ENCODE data around the gene FGD5.

FGD5 gene

DNA sequence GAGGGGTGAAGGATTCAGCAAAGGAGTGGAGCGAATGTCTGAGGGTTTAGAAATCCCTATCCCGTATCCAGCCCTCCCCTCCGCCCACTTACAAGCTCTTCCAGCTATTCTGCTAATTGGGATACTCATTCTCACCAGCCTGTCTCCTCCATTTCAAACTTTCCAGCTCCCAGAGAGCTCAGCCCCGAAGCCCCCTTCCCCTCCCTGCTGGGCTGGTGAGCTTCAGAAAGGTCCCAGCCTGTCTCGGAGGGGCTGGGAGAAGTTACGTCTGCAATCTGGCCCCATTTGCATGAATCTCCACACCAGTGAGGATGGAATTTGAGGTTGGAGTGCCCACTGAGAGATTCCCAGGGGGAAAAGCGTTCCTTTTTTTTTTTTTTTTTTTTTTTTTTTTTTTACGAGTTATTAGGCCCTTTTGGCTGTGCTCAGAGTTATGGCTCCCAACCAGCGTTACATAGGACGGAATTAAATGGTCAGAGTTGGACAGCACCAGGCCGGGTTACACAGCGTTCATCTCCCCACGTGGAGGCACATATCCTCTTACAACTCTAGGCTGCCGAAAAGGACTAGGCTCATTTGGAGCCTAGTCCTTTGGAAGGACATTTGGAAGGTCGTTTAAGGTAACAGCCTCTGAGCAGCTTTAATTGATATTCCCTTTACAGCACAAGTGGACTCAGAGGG is 34.6 kb downstream of the FGD5 start:
- DNase-seq (ENCODE audit: low read depth) = no peak

DNA sequence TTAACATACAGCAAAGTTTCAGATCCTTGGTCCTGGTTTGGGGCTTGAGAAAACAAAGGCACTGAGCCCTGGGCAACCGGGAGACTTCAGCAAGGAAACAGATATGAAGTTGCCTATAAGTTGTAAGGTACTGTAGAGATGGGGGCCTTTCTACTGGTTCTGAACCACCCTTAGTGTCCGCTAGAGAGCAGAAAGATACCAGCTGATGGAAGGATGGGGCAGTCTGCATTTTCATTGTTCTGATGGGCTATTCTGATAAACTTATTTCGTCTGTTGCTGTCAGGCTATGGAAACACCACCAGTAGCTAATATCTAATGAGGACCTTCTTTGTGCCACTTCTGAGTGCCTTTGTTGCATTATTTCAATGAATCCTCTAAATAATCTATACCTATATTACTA is 38.7 kb downstream of the FGD5 start:
- DNase-seq (ENCODE audit: low read depth) = no peak

DNA sequence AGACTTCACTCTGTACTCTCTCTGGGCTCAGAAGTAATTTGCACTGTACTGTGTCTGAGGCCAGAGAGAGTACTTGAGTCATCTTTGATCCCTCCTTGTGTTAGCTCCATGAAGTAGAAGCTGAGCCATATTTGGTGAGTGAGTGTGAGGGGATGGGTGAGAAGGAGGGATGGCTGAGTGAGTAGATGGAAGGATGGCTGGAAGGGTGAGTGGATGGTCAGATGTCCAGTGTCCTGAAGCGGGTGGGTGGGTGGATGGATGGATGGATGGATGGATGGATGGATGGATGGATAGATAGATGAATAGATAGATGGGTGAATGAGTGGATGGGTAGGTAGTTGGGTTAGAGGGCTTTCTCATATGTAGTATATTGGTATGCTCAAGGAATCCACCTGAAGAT is 39.3 kb downstream of the FGD5 start:
- no peak for DNase-seq (ENCODE audit: low read depth)

DNA sequence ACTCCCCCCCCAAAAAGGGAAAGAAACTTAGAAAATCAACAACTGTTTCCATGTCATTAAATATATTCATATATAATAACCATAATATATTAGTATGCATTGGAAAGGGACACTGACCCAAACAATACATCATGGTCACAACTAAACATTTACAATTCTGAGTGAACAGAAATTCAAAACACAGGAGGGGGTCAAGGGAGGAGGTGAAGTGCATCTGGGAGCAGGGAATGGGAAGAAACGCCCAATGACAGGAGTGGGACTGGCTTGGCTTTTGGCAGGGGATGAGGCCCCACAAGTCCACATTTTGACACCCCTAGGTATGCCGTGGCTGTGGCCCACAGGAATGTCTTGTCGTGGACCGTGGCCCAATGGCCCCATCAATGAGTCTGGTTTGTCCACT is 41.1 kb downstream of the FGD5 start:
- DNase-seq (ENCODE audit: low read depth) = no peak

DNA sequence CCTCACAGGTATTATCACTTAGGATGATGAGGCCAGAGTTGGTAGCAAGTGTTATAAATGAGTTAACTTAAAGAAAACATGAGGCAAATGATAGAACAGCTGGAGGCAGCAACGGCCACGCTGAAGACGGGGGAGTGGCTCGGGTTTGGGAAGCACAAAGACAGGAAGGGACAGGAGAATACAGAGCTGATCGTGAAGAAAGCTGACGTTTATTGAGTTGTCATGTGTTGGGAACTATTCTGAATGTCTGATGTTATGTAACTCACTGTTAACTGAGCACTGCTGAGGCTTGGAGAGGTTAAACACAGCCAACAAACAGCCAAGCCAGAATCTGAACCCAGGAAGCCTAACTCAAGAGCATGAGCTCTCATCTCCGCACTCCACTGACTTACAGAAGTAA is 42.3 kb downstream of the FGD5 start:
- DNase-seq (ENCODE audit: low read depth) = no peak

DNA sequence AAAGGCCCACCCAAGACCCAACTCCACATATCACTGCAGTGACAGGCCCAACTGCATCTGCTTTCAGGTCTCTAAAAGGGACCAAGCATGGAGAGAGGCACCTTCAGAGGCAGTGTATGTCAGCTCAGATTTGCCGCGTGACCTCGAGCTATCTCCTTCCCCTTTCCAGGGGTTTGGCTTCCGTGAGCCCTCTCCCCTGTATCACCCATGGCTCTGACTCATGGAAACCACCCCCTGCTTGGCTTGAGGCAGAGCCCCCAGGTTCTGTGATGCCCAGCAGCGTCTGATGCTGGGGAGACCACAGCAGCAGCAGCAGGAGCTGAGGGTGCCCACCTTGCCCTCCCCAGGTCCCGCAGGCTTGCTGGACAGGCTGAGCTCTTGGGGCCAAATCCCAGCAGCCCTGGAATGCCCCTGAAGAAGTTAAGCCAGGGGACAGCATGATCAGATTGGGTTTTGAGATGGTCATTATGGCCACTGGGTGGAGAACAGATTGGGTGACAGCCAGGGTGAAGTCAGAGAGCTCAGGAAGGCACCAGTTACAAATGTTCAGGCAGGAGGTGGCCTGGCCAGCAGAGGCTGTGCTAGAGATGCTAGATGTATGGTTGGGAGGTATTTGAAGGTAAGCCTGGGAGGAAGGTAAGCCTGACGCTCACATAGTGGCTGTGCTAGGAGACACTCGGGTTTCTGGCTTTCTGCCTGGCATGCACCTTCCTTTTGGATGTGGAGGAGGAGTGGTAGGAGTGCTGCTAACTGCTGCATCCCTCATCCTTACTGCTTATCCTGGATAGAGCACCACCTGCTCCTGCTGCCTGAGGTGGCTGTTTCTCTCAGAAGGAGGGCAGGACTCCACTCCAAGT is 42.9 kb downstream of the FGD5 start:
- DNase-seq (ENCODE audit: low read depth) = no peak

DNA sequence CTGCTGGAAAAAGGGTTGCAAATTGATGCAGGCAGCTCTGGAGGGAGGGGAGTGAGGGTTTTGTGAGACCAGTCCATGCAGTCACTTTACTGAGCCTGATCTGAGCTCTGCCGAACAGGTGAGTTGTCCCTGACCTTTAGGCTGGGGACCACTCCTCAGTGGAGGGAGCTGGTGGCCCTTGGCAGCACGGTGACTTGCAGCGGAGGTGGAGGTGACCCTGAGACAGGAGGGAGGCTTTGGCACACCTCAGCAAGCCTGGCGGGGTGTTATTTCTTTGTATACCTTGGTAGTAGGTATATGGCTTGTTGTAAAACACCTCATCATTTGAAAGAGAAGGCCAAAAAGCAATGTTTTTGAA is 43.5 kb downstream of the FGD5 start:
- DNase-seq (ENCODE audit: low read depth) = no peak

DNA sequence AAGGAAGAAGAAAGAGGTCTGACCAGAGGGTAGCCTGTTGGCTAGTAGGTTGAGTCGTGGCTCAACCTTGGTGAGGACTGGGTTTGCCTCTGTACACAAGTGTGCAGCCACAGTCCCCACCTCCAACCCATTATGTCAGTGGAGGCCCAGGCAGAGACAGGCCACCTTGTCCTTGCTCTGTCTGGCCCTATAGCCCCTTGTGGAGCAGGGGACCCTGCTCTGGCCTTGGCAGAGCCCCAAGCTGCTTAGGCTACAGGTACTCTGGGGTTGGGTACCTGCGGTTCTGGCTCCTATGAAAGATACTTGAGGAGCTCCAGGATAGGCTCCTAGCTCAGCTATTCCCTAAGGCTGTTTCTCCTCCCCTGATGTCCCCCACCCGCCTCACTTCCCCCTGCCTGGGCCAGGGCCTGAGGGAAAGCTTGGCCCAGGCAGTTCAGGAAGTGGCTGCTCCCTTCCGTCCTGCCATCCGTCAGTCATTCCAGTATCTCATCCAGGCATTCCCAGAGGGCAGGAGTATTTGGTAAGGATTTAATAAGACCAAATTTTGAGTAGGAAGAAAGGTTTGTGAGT is 44.0 kb downstream of the FGD5 start:
- no peak for DNase-seq (ENCODE audit: low read depth)

DNA sequence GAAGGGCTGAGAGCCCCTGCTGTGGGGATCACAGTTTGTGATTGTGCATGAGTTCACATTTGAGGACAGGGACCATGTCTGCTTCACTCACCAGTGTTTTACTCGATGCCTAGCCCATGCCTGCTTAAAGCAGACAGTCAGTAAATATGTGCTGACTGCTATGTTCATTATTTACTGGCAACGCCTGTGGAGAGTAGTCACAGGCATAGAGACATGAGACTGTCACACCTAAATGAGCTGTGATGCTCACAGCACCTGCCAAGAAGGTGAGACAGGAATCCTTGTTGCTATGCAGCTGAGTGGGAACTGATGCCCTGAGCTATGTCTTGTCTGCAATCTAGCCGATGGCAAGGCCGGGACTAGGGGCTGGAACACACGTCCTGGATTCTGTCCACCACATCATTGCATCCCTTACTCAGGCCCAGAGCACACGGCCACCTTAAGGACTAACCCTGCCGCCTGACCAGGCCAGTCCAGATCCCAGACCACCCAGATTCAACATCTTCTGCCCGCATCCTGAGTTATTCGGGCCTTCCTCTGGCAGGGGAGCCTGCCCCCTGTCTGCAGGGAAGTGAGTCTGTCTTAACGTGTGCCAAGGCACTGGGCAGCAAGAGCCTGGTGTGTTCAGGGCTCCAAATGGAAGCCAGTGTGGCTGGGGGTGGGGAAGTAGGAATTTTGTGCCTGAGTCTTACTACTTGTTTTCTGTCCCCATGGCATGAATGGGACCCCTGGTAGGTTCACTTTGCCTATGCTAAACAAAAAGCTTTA is 44.8 kb downstream of the FGD5 start:
- DNase-seq (ENCODE audit: low read depth) = no peak

DNA sequence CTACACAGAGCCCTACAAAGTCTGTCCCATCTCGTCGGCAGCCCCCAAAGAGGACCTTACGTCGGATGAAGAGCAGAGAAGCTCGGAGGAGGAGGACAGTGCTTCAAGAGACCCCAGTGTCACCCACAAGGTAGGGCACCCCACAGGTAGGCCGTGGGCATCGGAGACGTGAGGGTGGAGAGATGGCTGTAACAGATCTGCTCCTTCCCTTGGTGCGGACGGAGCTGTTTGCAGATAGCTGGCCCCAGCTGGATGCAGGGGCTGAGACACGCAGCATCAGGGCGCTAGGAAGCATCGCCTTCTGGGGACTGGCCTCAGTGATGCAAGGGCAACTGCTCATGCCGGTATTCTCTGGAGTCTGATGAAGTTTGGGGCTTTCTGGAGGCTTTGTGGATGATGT is 45.4 kb downstream of the FGD5 start:
- DNase-seq (ENCODE audit: low read depth) = no peak

DNA sequence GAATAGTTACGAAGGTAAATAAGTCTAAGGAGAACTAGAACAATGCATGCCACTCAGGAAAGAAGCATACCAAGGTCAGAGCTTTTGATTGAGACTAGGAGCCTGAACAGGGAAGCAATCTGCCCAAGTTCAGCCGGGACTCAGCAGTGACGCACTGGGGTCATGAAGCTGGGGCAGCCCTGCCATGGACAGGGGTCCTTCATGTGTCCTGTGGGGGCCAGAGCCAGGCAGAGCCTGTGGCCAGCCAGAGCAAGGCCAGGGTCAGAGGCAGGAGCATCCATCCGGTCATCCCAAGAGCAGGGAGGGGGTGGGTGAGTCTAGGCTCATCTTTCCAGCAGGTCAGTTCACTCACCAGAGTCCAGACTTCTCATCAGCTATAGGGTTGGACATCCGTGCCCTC is 47.9 kb downstream of the FGD5 start:
- DNase-seq (ENCODE audit: low read depth) = no peak

DNA sequence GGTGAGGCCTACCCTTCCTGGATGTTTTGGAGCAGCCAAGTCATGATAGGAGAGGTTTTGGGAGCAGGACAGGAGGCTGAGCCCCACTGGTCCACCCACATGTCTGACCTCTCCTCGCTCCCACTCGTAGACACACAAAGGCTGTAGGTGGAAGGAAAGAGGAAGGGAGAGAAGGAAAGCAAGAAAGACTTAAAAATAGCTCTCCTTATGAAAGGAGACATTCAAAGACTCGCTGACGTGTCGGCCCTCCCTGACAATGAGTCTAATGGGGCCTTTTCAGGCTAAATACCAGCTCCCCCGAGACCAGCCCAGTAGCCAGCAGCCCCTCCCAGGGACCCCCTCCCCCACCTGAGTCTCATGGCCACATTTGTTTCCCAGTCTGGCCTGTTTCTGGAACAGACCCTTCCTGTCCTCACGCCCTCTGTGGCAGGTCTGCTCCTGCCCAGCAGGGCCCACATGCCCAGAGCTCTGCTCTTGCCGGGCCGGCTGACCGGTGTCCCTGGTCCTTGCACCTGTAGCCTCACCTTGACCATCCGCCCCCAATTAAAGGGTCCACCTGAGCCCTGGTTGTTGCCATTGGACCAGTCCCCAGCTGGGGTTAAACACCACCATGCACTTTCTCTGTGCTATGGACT is 49.3 kb downstream of the FGD5 start:
- no peak for DNase-seq (ENCODE audit: low read depth)

DNA sequence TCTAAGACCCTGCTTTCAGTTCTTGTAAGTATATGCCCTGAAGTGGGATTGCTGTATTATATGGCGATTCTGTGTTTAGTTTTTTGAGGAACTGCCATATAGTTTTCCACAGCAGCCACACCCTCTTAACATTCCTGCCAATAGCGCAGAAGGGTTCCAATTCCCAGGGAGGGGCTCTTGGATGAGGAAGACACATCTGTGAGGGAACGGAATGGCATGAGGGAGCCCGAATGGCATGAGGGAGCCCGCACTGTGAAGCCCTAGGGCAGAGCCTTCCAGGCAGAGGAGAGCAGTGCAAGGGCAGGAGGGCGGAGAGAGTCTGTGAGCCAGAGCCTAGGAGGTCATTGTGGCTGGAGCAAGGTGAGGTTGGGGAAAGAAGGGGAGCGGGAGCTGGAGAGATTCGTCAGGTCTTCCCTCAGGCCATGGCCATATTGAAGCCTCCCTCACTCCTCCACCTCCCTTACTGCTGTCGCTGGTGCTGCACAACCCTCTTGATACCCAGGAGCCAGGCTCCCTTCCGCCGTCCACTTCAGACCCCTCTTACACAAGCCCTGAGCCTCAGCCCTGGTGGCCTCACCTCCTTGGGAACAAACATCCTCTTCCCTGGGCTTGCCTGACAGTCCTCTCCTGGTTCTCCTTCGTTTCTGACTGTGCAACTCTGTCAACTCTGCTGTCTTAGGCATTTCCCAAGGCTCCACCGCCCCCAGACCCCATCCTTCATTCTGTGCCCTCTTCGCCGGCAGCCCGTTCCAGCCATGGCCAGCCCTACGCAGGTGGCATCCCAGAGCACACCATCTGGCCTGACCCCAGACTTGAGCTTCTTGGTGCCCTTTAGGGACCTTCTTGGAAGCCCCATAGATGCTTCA is 51.4 kb downstream of the FGD5 start:
- DNase-seq (ENCODE audit: low read depth) = no peak

DNA sequence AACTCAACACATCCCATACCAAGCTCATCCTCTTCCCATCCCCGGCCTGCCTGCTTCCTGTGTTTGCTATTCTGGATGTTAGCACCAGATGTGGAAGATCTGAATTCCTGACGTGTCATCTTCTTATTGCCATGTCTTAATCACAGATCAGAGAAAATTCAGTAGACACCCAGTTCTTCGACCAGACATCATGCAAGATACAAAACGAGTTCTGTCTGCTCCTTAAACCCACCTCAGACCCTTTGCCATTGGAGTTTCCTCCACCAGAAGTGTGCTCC is 52.0 kb downstream of the FGD5 start:
- DNase-seq (ENCODE audit: low read depth) = no peak

DNA sequence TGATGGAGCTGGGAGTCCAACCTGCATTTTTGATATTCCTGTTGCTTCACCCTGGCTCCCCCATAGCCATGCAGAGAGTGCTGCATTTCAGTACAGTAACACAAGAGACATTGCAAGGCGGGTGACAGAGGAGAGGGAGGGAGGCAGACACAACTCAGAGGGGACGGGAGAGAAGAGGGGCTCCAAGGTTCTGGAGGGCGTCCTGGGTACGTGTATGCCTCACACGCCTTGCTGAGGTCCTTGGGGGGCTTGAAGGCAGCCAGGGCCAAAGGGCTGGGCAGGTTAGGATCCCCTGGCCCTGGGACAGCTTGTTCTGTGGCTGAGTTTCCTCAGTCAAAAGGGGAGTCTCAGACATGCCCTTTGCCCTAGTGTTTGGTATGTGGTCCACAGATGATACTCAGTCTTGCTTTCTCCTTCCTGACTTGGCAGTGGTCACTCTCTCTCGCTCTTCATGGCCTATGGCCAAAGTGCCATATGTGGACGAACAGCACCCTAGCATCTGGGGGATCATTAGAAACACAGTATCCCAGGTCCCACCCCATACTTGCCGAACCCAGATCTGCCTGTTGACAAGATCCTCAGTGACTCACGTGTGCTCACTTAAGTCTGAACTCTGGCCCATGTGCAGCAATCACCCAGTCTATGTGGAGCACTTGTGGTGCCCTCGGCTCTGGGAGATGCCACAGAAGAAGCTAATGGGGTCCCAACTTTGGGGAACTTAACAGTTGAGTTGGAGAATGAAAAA is 52.9 kb downstream of the FGD5 start:
- DNase-seq (ENCODE audit: low read depth) = no peak

DNA sequence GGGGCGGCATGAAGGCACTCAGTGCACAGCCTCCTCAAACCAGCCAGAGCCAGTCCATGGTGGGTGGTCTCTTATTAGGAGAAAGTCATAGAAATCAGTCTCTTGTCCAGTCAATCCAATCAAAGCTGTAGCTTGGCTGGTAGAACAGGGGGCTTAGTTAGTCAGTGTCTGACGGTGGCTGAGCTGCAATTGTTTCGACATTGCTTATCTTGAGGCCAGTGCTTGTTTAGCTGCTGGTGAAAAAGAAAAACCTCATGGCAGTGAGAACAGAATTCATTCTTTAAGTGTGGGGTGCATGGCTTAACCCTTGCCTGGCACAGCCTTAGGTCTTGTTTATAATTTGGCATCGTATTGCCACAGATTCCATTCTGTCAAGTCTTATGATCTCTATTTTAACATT is 53.9 kb downstream of the FGD5 start:
- DNase-seq (ENCODE audit: low read depth) = no peak

DNA sequence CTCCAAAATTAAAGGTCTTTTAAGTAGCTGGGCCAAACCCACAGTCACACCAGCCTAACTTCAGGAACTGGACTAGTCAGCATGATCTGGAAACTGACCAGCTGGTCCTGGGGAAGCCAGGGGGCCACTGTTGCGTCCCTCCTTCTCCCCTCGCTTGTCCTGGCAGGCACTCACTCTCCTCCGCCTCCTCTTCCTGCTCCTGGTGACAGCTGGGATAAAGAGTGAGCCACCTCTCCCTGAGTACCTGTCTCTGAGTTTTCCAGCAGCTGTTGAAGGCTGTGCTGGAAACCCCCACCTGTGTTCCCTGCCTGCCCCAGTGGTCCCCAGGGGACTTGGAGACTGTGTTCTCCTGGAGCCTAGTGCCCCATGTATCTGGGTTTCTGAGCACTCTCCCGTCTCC is 56.0 kb downstream of the FGD5 start:
- DNase-seq (ENCODE audit: low read depth) = no peak

DNA sequence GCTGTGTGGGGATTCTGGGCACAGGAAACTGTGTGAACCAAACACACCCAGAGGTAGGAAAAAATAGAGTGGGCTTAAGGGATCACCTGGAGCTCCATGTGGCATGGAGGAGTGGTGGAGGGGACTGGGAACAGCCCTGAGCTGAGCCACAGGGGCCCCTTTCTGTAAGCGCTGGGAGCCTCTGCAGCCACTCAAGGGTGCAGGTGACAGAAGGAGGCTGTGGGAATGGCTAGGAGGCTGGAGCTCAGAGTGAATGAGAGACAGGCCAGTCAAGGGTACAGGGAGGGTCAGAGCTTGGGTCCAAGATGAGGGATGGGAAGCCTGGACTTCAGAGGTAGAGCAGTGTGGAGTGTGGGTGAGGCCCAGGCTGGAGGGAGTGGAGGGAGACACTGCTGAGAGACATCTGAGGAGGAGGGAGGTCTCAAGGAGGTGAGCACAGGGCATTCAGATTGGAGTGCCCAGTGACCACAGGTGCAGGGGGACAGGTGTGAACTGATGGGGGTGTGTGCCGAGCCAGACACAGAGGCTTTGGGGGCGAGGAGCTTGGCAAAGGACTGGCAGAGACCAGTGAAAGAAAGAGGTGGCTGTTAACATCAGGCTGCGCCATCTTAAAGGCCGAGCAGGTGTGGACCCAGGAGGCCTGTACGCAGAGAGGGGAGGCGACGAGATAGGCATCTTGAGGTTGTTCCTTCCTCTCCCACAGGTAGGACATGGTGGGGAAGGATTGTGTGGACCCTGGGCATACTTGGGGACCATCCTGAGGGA is 56.8 kb downstream of the FGD5 start:
- DNase-seq (ENCODE audit: low read depth) = no peak

DNA sequence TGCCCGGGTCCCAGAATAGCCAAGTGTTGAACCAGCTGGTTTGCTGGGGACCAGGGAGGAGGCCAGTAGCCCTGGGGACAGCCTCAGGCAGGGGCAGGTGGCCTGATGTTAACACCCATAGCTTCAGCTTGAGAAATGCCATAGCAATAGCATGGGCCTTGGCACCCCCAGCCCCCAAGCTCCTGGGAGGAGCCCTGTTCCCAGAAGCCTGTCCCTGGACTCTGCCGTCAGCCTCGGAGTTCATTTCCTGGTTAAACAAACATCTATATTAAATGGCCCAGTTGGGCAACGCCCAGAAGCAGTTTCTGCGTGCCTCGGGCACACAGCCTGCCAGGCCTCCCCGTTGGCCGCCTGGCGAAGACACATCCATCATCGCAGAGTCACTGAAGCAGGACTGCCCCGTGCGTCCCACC is 58.2 kb downstream of the FGD5 start:
- DNase-seq (ENCODE audit: low read depth) = peak; percentile 55

DNA sequence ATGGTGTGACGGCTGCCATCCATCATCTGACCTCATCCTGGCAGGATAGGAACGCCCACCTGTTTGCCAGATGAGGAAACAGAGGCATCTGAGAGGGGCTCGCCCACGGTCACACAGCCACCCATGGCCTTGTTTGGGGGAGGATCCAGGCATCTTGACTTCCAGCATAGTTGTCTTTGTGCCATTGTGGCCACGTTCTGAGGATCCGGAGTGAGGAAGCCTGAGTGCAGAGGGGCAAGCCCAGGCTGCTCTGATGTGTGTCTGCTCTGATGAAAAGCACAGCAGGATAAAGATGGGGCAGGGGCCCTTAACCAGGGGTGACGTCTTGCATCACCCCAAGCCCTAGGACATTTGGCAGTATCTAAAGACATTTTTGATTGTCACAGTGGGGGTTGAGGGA is 58.7 kb downstream of the FGD5 start:
- no peak for DNase-seq (ENCODE audit: low read depth)

All from stromal cell of bone marrow (primary cell).